H1 (cell line): Measurements from ENCODE around the gene LRP8. TPM values are rescaled to one million over a fixed set of nuclear protein-coding genes. Genes with fewer than 3 reads are reported as not detected.

Experiments used
- ATF2 ChIP-seq: IDR thresholded peaks from 2 replicates; pipeline ENCODE4 v1.6.1; 2012; ENCODE audit warnings: low read length, inconsistent platforms
- BACH1 ChIP-seq: IDR thresholded peaks from 2 replicates; pipeline ENCODE4 v1.6.1; 2012; ENCODE audit warnings: low read length, improper control_type of control experiment
- CHD7 ChIP-seq: fragments of 300-600 bp; sonication (generic); IDR thresholded peaks from 2 replicates; pipeline ENCODE4 v1.7.1; 2012; ENCODE audit warnings: low read length, moderate library complexity, mild to moderate bottlenecking, inconsistent platforms; ENCODE audit not compliant: insufficient replicate concordance
- FOSL1 ChIP-seq: IDR thresholded peaks from 2 replicates; pipeline ENCODE4 v1.6.1; 2011; ENCODE audit warnings: mild to moderate bottlenecking, low read depth, low read length, moderate library complexity; ENCODE audit not compliant: insufficient read depth
- GTF2F1 ChIP-seq: IDR thresholded peaks from 2 replicates; pipeline ENCODE4 v1.6.1; 2012; ENCODE audit warnings: low read depth, low read length, improper control_type of control experiment, borderline replicate concordance
- RAD21 ChIP-seq, 2 experiments: IDR thresholded peaks in 1 of 2; conservative IDR thresholded peaks in 1 of 2; 2 replicates each; pipeline ENCODE4 v1.6.1; 2011; ENCODE audit warnings: low read depth in 2 of 2, low read length in 2 of 2, improper control_type of control experiment in 1 of 2, inconsistent platforms in 1 of 2, mild to moderate bottlenecking in 1 of 2, moderate library complexity in 1 of 2
- SP2 ChIP-seq: IDR thresholded peaks from 2 replicates; pipeline ENCODE4 v1.6.1; 2012; ENCODE audit warnings: mild to moderate bottlenecking, low read length, inconsistent platforms
- polyA plus RNA-seq, 7 experiments: library from polyadenylated mRNA; depleted of rRNA in 3 of 7; stranded (reverse) in 5 of 7; unstranded in 2 of 7; fragments of >200 nt in 5 of 7; fragments of 200-250 nt in 2 of 7; gene quantifications; 1 replicate in 5 of 7; 2 replicates in 1 of 7; 4 replicates in 1 of 7; pipeline versions ENCODE4 v1.2.1 to v1.2.3, GENCODE V29; 2011 to 2013; ENCODE audit warnings: missing spikeins in 2 of 7, mixed read lengths in 2 of 7
- total RNA-seq: library from RNA; stranded (reverse); fragmentation: NEBNext Ultra II Directional; extraction: Animal tissue kit (Norgen Biotek cat#: 25700); gene quantifications from 2 replicates; pipeline ENCODE4 v1.2.1, GENCODE V29; 2021

Gene LRP8
- total and polyA plus RNA-seq, 2 of the 8 experiments (the other 6 are each of a cell fraction or from before 2014, with no cell fraction given): 63.2 to 66.4 TPM

DNA sequence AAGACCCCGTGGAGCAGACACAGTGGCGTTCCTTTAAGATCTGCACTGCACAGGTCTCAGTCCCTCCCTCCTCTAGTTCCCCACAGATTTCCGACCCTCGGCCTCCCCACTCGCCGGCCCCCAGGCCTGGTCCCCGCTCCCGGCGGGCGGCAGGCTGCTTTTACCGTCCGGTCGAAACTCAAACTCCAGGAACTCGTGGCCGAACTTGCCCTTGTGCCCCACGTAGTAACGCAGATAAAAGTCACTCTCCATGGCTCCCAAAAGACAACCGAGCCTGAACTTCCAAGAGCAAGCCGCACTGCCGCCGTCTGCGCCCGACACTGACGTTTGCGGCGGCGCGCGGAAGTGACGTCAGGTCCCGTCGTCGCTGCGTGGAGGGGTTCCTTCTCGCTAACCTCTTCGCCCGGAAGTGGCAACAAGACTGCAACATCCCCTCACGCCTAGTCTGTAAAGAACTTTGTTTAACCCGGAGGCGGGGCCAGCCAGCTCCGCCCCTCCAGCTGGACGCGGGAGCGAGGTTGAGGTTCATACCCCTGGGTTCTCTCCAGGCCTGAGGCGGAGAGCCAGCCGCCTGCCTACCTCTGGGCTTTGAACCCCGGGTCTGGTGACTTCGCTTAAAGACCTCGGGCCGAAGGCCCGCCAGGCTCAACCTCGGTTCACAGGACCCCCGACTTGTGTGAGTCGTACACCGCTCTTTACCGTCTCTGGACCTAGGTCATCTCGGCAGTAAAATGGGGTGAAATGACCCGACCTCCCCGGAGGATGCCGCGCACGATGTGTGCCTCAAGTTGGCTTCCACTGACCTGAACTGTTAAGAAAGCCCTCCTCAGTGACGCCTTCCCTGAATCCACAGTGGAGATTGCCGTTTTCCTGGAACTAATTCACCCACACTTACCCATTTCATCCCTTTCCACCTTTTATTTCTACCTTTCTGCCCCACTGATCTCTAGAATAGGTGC, 89.4 kb downstream of the LRP8 start, which contains the start of gene MAGOH (continued):
- TF ChIP-seq ATF2 (no peak), GTF2F1 (no peak), SP2 (no peak), BACH1 (no peak), FOSL1 (no peak), CHD7 (no peak), RAD21 (IDR thresholded peaks at IDR 0.05 in 1 of 2, conservative IDR thresholded peaks at IDR 0.05 in 1 of 2; ENCODE audit: low read depth in 2 of 2, low read length in 2 of 2) (no peak)
